ENCODE data around the gene COL26A1.
"Not testable (repeated sequence)": the region's sequence is repeated elsewhere in the genome, so short reads cannot be mapped to it uniquely, and the experiment has no call there.

The COL26A1 gene

GRCh38 chr7:101490439-101490838 is 127.8 kb downstream of the COL26A1 start:
- not testable (repeated sequence) for DNase-seq (ENCODE audit: low read depth in 3 of 3, low spot score in 1 of 3)

GRCh38 chr7:101491442-101491841 is 128.8 kb downstream of the COL26A1 start:
- not testable (repeated sequence) for DNase-seq (ENCODE audit: low read depth in 3 of 3, low spot score in 1 of 3)

- no peak for DNase-seq (ENCODE audit: low read depth in 3 of 3, low spot score in 1 of 3)
These were observed 132.1 kb downstream of the COL26A1 start for GRCh38 chr7:101494602-101495329.

- DNase-seq (ENCODE audit: low read depth in 3 of 3, low spot score in 1 of 3), result no peak
These were observed 133.3 kb downstream of the COL26A1 start for GRCh38 chr7:101496017-101496416.

- no peak for DNase-seq (ENCODE audit: low read depth in 3 of 3, low spot score in 1 of 3)
These were observed 138.7 kb downstream of the COL26A1 start for GRCh38 chr7:101501351-101501750.

GRCh38 chr7:101502466-101503098 is 139.9 kb downstream of the COL26A1 start:
- DNase-seq (ENCODE audit: low read depth in 3 of 3, low spot score in 1 of 3), result no peak

GRCh38 chr7:101505510-101505909 is 142.8 kb downstream of the COL26A1 start:
- DNase-seq (ENCODE audit: low read depth in 3 of 3, low spot score in 1 of 3), result not testable (repeated sequence)

GRCh38 chr7:101506531-101506930 is 143.9 kb downstream of the COL26A1 start:
- DNase-seq (ENCODE audit: low read depth in 3 of 3, low spot score in 1 of 3), result no peak

GRCh38 chr7:101507327-101507726 is 144.7 kb downstream of the COL26A1 start:
- DNase-seq (ENCODE audit: low read depth in 3 of 3, low spot score in 1 of 3), result no peak

- no peak for DNase-seq (ENCODE audit: low read depth in 3 of 3, low spot score in 1 of 3)
These were observed 145.1 kb downstream of the COL26A1 start for GRCh38 chr7:101507791-101508252.

GRCh38 chr7:101510297-101510696 is 147.6 kb downstream of the COL26A1 start:
- DNase-seq (ENCODE audit: low read depth in 3 of 3, low spot score in 1 of 3), result no peak

- DNase-seq (ENCODE audit: low read depth in 3 of 3, low spot score in 1 of 3), result no peak
These were observed 149.3 kb downstream of the COL26A1 start for GRCh38 chr7:101511965-101512364.

- no peak for DNase-seq (ENCODE audit: low read depth in 3 of 3, low spot score in 1 of 3)
These were observed 154.2 kb downstream of the COL26A1 start for GRCh38 chr7:101516851-101517250.

GRCh38 chr7:101517304-101517703 is 154.6 kb downstream of the COL26A1 start:
- DNase-seq (ENCODE audit: low read depth in 3 of 3, low spot score in 1 of 3), result no peak

GRCh38 chr7:101518336-101518735 is 155.7 kb downstream of the COL26A1 start:
- no peak for DNase-seq (ENCODE audit: low read depth in 3 of 3, low spot score in 1 of 3)

GRCh38 chr7:101519324-101520023 is 156.8 kb downstream of the COL26A1 start:
- no peak for DNase-seq (ENCODE audit: low read depth in 3 of 3, low spot score in 1 of 3)

GRCh38 chr7:101521430-101521925 is 158.8 kb downstream of the COL26A1 start:
- DNase-seq (ENCODE audit: low read depth in 3 of 3, low spot score in 1 of 3), result no peak

GRCh38 chr7:101522021-101522420 is 159.3 kb downstream of the COL26A1 start:
- no peak for DNase-seq (ENCODE audit: low read depth in 3 of 3, low spot score in 1 of 3)

- no peak for DNase-seq (ENCODE audit: low read depth in 3 of 3, low spot score in 1 of 3)
These were observed 165.4 kb downstream of the COL26A1 start for GRCh38 chr7:101527844-101528667.

GRCh38 chr7:101529560-101529959 is 166.9 kb downstream of the COL26A1 start:
- DNase-seq (ENCODE audit: low read depth in 3 of 3, low spot score in 1 of 3), result no peak

Data from stimulated activated CD4-positive, alpha-beta T cell treated with anti-CD3 and anti-CD28 coated beads, TNF-alpha, amount 100 ng/mL, for 1 hour (primary cell).